Right atrium auricular region (tissue), 2 donors: ENCODE data around the gene EOMES. TPM values are rescaled to one million over a fixed set of nuclear protein-coding genes. Genes with fewer than 3 reads are reported as not detected.

Experiments used
- DNase-seq: peaks from one replicate; pipeline ENCODE4 v3.0.0-alpha.2; 2019; ENCODE audit warnings: low spot score
- H3K27ac ChIP-seq, 2 donors: fragments of 200-600 bp; sonication (generic); 1 replicate in 1 of 2; 2 replicates in 1 of 2; pipeline ENCODE4 v1.5.1; 2016 to 2019
- H3K27me3 ChIP-seq, 2 donors: fragments of 200-600 bp; sonication (generic); one replicate each; pipeline versions ENCODE4 v1.5.1 to v1.6.0; 2017 to 2019
- H3K36me3 ChIP-seq: fragments of 200-600 bp; sonication (generic); one replicate; pipeline ENCODE4 v1.5.1; 2016
- H3K4me1 ChIP-seq, 2 donors: fragments of 200-600 bp; sonication (generic); one replicate each; pipeline versions ENCODE4 v1.5.1 to v1.6.0; 2017 to 2019
- H3K4me3 ChIP-seq, 2 donors: fragments of 200-600 bp; sonication (generic); 1 replicate in 1 of 2; 2 replicates in 1 of 2; pipeline ENCODE4 v1.5.1; 2017 to 2019; ENCODE audit warnings: mild to moderate bottlenecking in 1 of 2, moderate library complexity in 1 of 2
- H3K9me3 ChIP-seq, 2 donors: fragments of 200-600 bp; sonication (generic); one replicate each; pipeline ENCODE4 v1.5.1; 2019
- CTCF ChIP-seq, 2 donors: fragments of 200-600 bp; sonication (generic); IDR thresholded peaks; one replicate each; pipeline ENCODE4 v1.5.1; 2019; ENCODE audit warnings: antibody characterized with exemption in 2 of 2
- total RNA-seq, 2 donors: library from RNA; depleted of rRNA; stranded (reverse); fragments of >200 nt; gene quantifications; one replicate each; pipeline ENCODE4 v1.1.0, GENCODE V29; 2016

The EOMES gene
- total RNA-seq, 2 donors from 2014 or later, result 0.16 TPM; not detected in 1

GRCh38 chr3:27669591-27669990 lies 52.5 kb downstream of the EOMES start:
- no peak for TF ChIP-seq CTCF (IDR thresholded peaks at IDR 0.05)
- no peaks in the 10 kb centered on the region for H3K4me1 ChIP-seq
- H3K27ac ChIP-seq, result no peak overlapping the region
- H3K9me3 ChIP-seq, result no peaks in the 10 kb centered on the region
- no peak overlapping the region for H3K4me3 ChIP-seq
- no peaks in the 10 kb centered on the region for H3K36me3 ChIP-seq
- no peak for DNase-seq
- no peaks in the 10 kb centered on the region for H3K27me3 ChIP-seq

- Histone ChIP-seq H3K27me3 (no peaks in the 10 kb centered on the region), H3K27ac (no peak overlapping the region), H3K36me3 (no peaks in the 10 kb centered on the region), H3K4me1 (no peaks in the 10 kb centered on the region), H3K4me3 (no peak overlapping the region), H3K9me3 (no peaks in the 10 kb centered on the region)
- no peak for TF ChIP-seq CTCF (IDR thresholded peaks at IDR 0.05)
- DNase-seq, result no peak
Observed at GRCh38 chr3:27667751-27668150, 54.4 kb downstream of the EOMES start.

- Histone ChIP-seq H3K4me3 (no peak overlapping the region), H3K9me3 (no peaks in the 10 kb centered on the region), H3K27ac (no peak overlapping the region), H3K4me1 (no peaks in the 10 kb centered on the region), H3K27me3 (no peaks in the 10 kb centered on the region), H3K36me3 (no peaks in the 10 kb centered on the region)
- peak; percentile 72 for DNase-seq
- TF ChIP-seq CTCF (IDR thresholded peaks at IDR 0.05), result no peak
Observed at GRCh38 chr3:27666708-27667107, 55.4 kb downstream of the EOMES start.

- H3K27me3 ChIP-seq, result no peaks in the 10 kb centered on the region
- no peak for TF ChIP-seq CTCF (IDR thresholded peaks at IDR 0.05)
Observed at GRCh38 chr3:27666272-27666671, 55.9 kb downstream of the EOMES start.

More at GRCh38 chr3:27666272-27666671, 55.9 kb downstream of the EOMES start:
- H3K4me1 ChIP-seq, result no peaks in the 10 kb centered on the region
- H3K27ac ChIP-seq, result no peak overlapping the region
- no peak overlapping the region for H3K4me3 ChIP-seq
- no peak for DNase-seq
- no peaks in the 10 kb centered on the region for H3K9me3 ChIP-seq
- no peaks in the 10 kb centered on the region for H3K36me3 ChIP-seq

Other genes with a start within 250 kb of the EOMES start
- 10 to 100 TPM; 14.4 to 25.6 TPM for gene SLC4A7, start 237.9 kb downstream of the EOMES start, total RNA-seq